Liver (tissue), 9 donors: ENCODE measurements around the gene UBA6. TPM values are rescaled to one million over a fixed set of nuclear protein-coding genes. Genes with fewer than 3 reads are reported as not detected.
"Not testable (repeated sequence)": the region's sequence is repeated elsewhere in the genome, so short reads cannot be mapped to it uniquely, and the experiment has no call there.

Source experiments
- DNase-seq: peaks from one replicate; pipeline ENCODE4 v3.0.0-alpha.2; 2017; ENCODE audit warnings: low spot score
- H3K27ac ChIP-seq, 2 donors: one replicate each; pipeline ENCODE4 v1.7.0; 2013; ENCODE audit warnings: inconsistent platforms in 2 of 2, low read length in 2 of 2, control low read depth in 1 of 2, low read depth in 1 of 2, mild to moderate bottlenecking in 1 of 2
- H3K27me3 ChIP-seq, 4 donors: one replicate each; pipeline versions ENCODE4 v1.6.1 to v1.7.0; 2013; ENCODE audit warnings: low read length in 3 of 4, inconsistent platforms in 1 of 4, mild to moderate bottlenecking in 1 of 4, moderate library complexity in 1 of 4; ENCODE audit not compliant: control insufficient read depth in 4 of 4, insufficient read depth in 4 of 4
- H3K36me3 ChIP-seq, 4 donors: one replicate each; pipeline versions ENCODE4 v1.6.1 to v1.7.0; 2013; ENCODE audit warnings: low read length in 3 of 4, mild to moderate bottlenecking in 3 of 4, low read depth in 1 of 4, moderate library complexity in 1 of 4; ENCODE audit not compliant: control insufficient read depth in 4 of 4, insufficient read depth in 3 of 4
- H3K4me1 ChIP-seq, 4 donors: one replicate each; pipeline versions ENCODE4 v1.6.1 to v1.7.0; 2013; ENCODE audit warnings: low read length in 3 of 4, mild to moderate bottlenecking in 3 of 4, moderate library complexity in 1 of 4; ENCODE audit not compliant: control insufficient read depth in 4 of 4, insufficient read depth in 4 of 4
- H3K4me3 ChIP-seq, 3 donors: one replicate each; pipeline versions ENCODE4 v1.6.1 to v1.7.0; 2013; ENCODE audit warnings: low read length in 3 of 3, control low read depth in 1 of 3, low read depth in 1 of 3, mild to moderate bottlenecking in 1 of 3
- H3K9ac ChIP-seq, 2 donors: one replicate each; pipeline ENCODE4 v1.7.0; 2013; ENCODE audit warnings: low read length in 2 of 2, mild to moderate bottlenecking in 2 of 2, moderate library complexity in 2 of 2, control low read depth in 1 of 2, low read depth in 1 of 2
- H3K9me3 ChIP-seq, 4 donors: one replicate each; pipeline versions ENCODE4 v1.6.1 to v1.7.0; 2013; ENCODE audit warnings: low read length in 3 of 4; ENCODE audit not compliant: control insufficient read depth in 4 of 4
- EGR1 ChIP-seq, 2 donors: IDR thresholded peaks; 2 replicates each; pipeline ENCODE4 v1.6.1; 2016 to 2018; ENCODE audit warnings: antibody characterized with exemption in 2 of 2, low read depth in 2 of 2
- FOXA1 ChIP-seq: IDR thresholded peaks from 2 replicates; pipeline ENCODE4 v1.6.1; 2016; ENCODE audit warnings: antibody characterized with exemption
- FOXA2 ChIP-seq: IDR thresholded peaks from 2 replicates; pipeline ENCODE4 v1.6.1; 2016; ENCODE audit warnings: antibody characterized with exemption
- GABPA ChIP-seq, 2 donors: IDR thresholded peaks in 1 of 2; conservative IDR thresholded peaks in 1 of 2; 2 replicates each; pipeline ENCODE4 v1.6.1; 2016; ENCODE audit warnings: antibody characterized with exemption in 2 of 2, mild to moderate bottlenecking in 1 of 2, moderate library complexity in 1 of 2
- HNF4A ChIP-seq, 2 donors: conservative IDR thresholded peaks; 2 replicates each; pipeline ENCODE4 v1.6.1; 2016; ENCODE audit warnings: antibody characterized with exemption in 2 of 2, mild to moderate bottlenecking in 2 of 2
- HNF4G ChIP-seq: IDR thresholded peaks from 2 replicates; pipeline ENCODE4 v1.6.1; 2016; ENCODE audit warnings: antibody characterized with exemption
- JUND ChIP-seq, 2 donors: IDR thresholded peaks; 2 replicates each; pipeline ENCODE4 v1.6.1; 2016; ENCODE audit warnings: antibody characterized with exemption in 2 of 2
- NR2F2 ChIP-seq: IDR thresholded peaks from 2 replicates; pipeline ENCODE4 v1.6.1; 2016; ENCODE audit warnings: antibody characterized with exemption
- RAD21 ChIP-seq, 2 donors: IDR thresholded peaks; 2 replicates each; pipeline ENCODE4 v1.6.1; 2016; ENCODE audit warnings: antibody characterized with exemption in 2 of 2, mild to moderate bottlenecking in 2 of 2
- REST ChIP-seq: IDR thresholded peaks from 2 replicates; pipeline ENCODE4 v1.6.1; 2016; ENCODE audit warnings: antibody characterized with exemption, mild to moderate bottlenecking
- RXRA ChIP-seq, 2 donors: IDR thresholded peaks; 2 replicates each; pipeline ENCODE4 v1.6.1; 2017 to 2018; ENCODE audit warnings: antibody characterized with exemption in 2 of 2, mild to moderate bottlenecking in 1 of 2
- SP1 ChIP-seq: IDR thresholded peaks from 2 replicates; pipeline ENCODE4 v1.6.1; 2018; ENCODE audit warnings: antibody characterized with exemption, mild to moderate bottlenecking
- TAF1 ChIP-seq: conservative IDR thresholded peaks from 2 replicates; pipeline ENCODE4 v1.6.1; 2016; ENCODE audit warnings: antibody characterized with exemption, mild to moderate bottlenecking
- YY1 ChIP-seq: IDR thresholded peaks from 2 replicates; pipeline ENCODE4 v1.6.1; 2016; ENCODE audit warnings: antibody characterized with exemption, mild to moderate bottlenecking
- WGBS: extraction: QIAGEN DNeasy Blood & Tissue Kit; methylation state at CpG from one replicate; pipeline ENCODE4 v1.1.7; 2013; 5-methylcytosine and 5-hydroxymethylcytosine counted together
- polyA plus RNA-seq, 2 donors: library from polyadenylated mRNA; stranded (reverse) in 1 of 2; unstranded in 1 of 2; fragments of 200-250 nt in 1 of 2; fragments of >200 nt in 1 of 2; fragmentation: Nextera tagmentation in 1 of 2; extraction: Ambion mirVana in 1 of 2; gene quantifications; one replicate each; pipeline versions ENCODE4 v1.2.1 to v1.2.3, GENCODE V29; 2013 to 2015
- total RNA-seq, 2 donors: library from RNA; depleted of rRNA; stranded (reverse); fragments of >200 nt; gene quantifications; one replicate each; pipeline ENCODE4 v1.2.3, GENCODE V29; 2014
- TF ChIP-seq, protein P1 (sequence below): IDR thresholded peaks from 2 replicates; pipeline ENCODE4 v1.6.1; 2016; ENCODE audit warnings: antibody characterized with exemption
- TF ChIP-seq, protein P2 (sequence below): IDR thresholded peaks from 2 replicates; pipeline ENCODE4 v1.6.1; 2016; ENCODE audit warnings: antibody characterized with exemption
- TF ChIP-seq, protein P3 (sequence below): IDR thresholded peaks from 2 replicates; pipeline ENCODE4 v1.6.1; 2016; ENCODE audit warnings: antibody characterized with exemption
- TF ChIP-seq, protein P4 (sequence below): fragments of 150-350 bp; IDR thresholded peaks from 2 replicates; pipeline ENCODE4 v1.5.1; 2017; ENCODE audit warnings: improper control_type of control experiment, low read depth, low read length; ENCODE audit not compliant: missing input control
- donor health status: healthy.
- donor health status: healthy.
- donor health status: healthy.
- donor health status: healthy.
- donor health status: healthy.

Gene UBA6
- total and polyA plus RNA-seq, 4 donors = 8.4 to 122 (median 13.7) TPM

- Histone ChIP-seq H3K9ac (no peak overlapping the region), H3K36me3 (peaks cover 0 to 1% (median 0%) of the 10 kb centered on the region in 4 donors), H3K4me1 (no peaks in the 10 kb centered on the region), H3K9me3 (no peaks in the 10 kb centered on the region), H3K4me3 (no peak overlapping the region), H3K27me3 (no peaks in the 10 kb centered on the region), H3K27ac (no peak overlapping the region)
- WGBS = 72% methylated on average over 3 of the region's 3 CpGs
- TF ChIP-seq JUND (IDR thresholded peaks at IDR 0.05) = no peak
- TF ChIP-seq, protein P1, sequence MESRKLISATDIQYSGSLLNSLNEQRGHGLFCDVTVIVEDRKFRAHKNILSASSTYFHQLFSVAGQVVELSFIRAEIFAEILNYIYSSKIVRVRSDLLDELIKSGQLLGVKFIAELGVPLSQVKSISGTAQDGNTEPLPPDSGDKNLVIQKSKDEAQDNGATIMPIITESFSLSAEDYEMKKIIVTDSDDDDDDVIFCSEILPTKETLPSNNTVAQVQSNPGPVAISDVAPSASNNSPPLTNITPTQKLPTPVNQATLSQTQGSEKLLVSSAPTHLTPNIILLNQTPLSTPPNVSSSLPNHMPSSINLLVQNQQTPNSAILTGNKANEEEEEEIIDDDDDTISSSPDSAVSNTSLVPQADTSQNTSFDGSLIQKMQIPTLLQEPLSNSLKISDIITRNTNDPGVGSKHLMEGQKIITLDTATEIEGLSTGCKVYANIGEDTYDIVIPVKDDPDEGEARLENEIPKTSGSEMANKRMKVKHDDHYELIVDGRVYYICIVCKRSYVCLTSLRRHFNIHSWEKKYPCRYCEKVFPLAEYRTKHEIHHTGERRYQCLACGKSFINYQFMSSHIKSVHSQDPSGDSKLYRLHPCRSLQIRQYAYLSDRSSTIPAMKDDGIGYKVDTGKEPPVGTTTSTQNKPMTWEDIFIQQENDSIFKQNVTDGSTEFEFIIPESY = no peak
- TF ChIP-seq, protein P2, sequence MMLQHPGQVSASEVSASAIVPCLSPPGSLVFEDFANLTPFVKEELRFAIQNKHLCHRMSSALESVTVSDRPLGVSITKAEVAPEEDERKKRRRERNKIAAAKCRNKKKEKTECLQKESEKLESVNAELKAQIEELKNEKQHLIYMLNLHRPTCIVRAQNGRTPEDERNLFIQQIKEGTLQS = no peak
- TF ChIP-seq FOXA1 = no peak
- TF ChIP-seq FOXA2 = no peak
- no peak for TF ChIP-seq RXRA (IDR thresholded peaks at IDR 0.05)
- TF ChIP-seq GABPA (IDR thresholded peaks at IDR 0.05 in 1 of 2, conservative IDR thresholded peaks at IDR 0.05 in 1 of 2) = no peak
- TF ChIP-seq RAD21 (IDR thresholded peaks at IDR 0.05) = no peak
- TF ChIP-seq TAF1 = no peak
- TF ChIP-seq HNF4A (conservative IDR thresholded peaks at IDR 0.05) = no peak
- TF ChIP-seq EGR1 (IDR thresholded peaks at IDR 0.05; ENCODE audit: low read depth in 2 of 2) = no peak
- TF ChIP-seq, protein P3, sequence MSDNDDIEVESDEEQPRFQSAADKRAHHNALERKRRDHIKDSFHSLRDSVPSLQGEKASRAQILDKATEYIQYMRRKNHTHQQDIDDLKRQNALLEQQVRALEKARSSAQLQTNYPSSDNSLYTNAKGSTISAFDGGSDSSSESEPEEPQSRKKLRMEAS = no peak
- no peak for TF ChIP-seq NR2F2
- no peak for TF ChIP-seq HNF4G
- TF ChIP-seq YY1 = no peak
- TF ChIP-seq, protein P4, sequence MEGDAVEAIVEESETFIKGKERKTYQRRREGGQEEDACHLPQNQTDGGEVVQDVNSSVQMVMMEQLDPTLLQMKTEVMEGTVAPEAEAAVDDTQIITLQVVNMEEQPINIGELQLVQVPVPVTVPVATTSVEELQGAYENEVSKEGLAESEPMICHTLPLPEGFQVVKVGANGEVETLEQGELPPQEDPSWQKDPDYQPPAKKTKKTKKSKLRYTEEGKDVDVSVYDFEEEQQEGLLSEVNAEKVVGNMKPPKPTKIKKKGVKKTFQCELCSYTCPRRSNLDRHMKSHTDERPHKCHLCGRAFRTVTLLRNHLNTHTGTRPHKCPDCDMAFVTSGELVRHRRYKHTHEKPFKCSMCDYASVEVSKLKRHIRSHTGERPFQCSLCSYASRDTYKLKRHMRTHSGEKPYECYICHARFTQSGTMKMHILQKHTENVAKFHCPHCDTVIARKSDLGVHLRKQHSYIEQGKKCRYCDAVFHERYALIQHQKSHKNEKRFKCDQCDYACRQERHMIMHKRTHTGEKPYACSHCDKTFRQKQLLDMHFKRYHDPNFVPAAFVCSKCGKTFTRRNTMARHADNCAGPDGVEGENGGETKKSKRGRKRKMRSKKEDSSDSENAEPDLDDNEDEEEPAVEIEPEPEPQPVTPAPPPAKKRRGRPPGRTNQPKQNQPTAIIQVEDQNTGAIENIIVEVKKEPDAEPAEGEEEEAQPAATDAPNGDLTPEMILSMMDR = no peak
- TF ChIP-seq REST = no peak
- no peak for TF ChIP-seq SP1
- no peak for DNase-seq
Measured at GRCh38 chr4:67712000-67712625, 11.2 kb upstream of the UBA6 start.

DNA sequence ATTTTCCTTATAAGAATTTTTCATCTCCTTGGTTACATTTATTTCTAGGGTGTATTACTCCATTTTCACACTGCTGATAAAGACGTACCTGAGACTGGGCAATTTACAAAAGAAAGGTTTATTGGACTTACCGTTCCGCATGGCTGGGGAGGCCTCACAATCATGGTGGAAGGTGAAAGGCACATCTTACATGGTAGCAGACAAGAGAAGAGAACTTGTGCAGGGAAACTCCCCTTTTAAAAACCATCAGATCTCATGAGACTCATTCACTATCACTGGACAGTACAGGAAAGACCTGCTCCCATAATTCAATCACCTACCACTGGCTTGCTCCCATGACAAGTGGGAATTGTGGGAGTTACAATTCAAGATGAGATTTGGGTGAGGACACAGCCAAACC lies 5.7 kb upstream of the UBA6 start:
- not testable (repeated sequence) for H3K4me3 ChIP-seq, H3K9ac ChIP-seq, H3K36me3 ChIP-seq, H3K27me3 ChIP-seq, DNase-seq, H3K9me3 ChIP-seq, H3K27ac ChIP-seq
- peaks cover 2 to 11% (median 6%) of the 10 kb centered on the region in 4 donors for H3K4me1 ChIP-seq
- 99% methylated on average over 3 of the region's 3 CpGs for WGBS
